Neuronal stem cell (in vitro differentiated cells): ENCODE data around the gene PACRG.

ENCODE experiments used
- DNase-seq: peaks from one replicate; pipeline ENCODE4 v3.0.0-alpha.2; 2013; ENCODE audit warnings: low spot score
- H2AFZ ChIP-seq: one replicate; pipeline ENCODE4 v1.6.1; 2013; ENCODE audit warnings: mild to moderate bottlenecking, low read length, inconsistent platforms
- H2AK5ac ChIP-seq: 2 replicates; pipeline ENCODE4 v1.6.1; 2013; ENCODE audit warnings: low read depth, mild to moderate bottlenecking, inconsistent platforms, low read length, moderate library complexity, mixed read lengths
- H2BK120ac ChIP-seq: 2 replicates; pipeline ENCODE4 v1.6.1; 2013; ENCODE audit warnings: low read depth, mild to moderate bottlenecking, inconsistent platforms, low read length, moderate library complexity, mixed read lengths
- H2BK12ac ChIP-seq: one replicate; pipeline ENCODE4 v1.6.1; 2013; ENCODE audit warnings: low read length, inconsistent platforms
- H2BK15ac ChIP-seq: 2 replicates; pipeline ENCODE4 v1.6.1; 2013; ENCODE audit warnings: mild to moderate bottlenecking, low read length, inconsistent platforms, mixed read lengths
- H2BK5ac ChIP-seq: one replicate; pipeline ENCODE4 v1.6.1; 2013; ENCODE audit warnings: inconsistent platforms, mild to moderate bottlenecking, low read length, moderate library complexity
- H3K14ac ChIP-seq: one replicate; pipeline ENCODE4 v1.6.1; 2013; ENCODE audit warnings: low read length, inconsistent platforms
- H3K18ac ChIP-seq: 2 replicates; pipeline ENCODE4 v1.6.1; 2013; ENCODE audit warnings: low read length, inconsistent platforms
- H3K23ac ChIP-seq: 2 replicates; pipeline ENCODE4 v1.6.1; 2013; ENCODE audit warnings: low read depth, mild to moderate bottlenecking, mixed read lengths, low read length, inconsistent platforms; ENCODE audit not compliant: poor library complexity
- H3K27ac ChIP-seq: replicated peaks from 3 replicates; pipeline ENCODE4 v1.5.1; 2013; ENCODE audit warnings: low read length, inconsistent platforms
- H3K27me3 ChIP-seq, 3 experiments: 2 replicates each; pipeline ENCODE4 v1.6.1; 2013; ENCODE audit warnings: low read length in 3 of 3, mild to moderate bottlenecking in 2 of 3, inconsistent platforms in 1 of 3, low read depth in 1 of 3, mixed read lengths in 1 of 3, moderate library complexity in 1 of 3; ENCODE audit not compliant: control insufficient read depth in 3 of 3, insufficient read depth in 3 of 3
- H3K36me3 ChIP-seq, 2 donors: replicated peaks in 1 of 2; 2 replicates each; pipeline ENCODE4 v1.6.1; 2013; ENCODE audit warnings: low read length in 2 of 2; ENCODE audit not compliant: control insufficient read depth in 2 of 2, insufficient read depth in 2 of 2
- H3K4ac ChIP-seq: 2 replicates; pipeline ENCODE4 v1.6.1; 2013; ENCODE audit warnings: inconsistent platforms, mild to moderate bottlenecking, low read length, moderate library complexity
- H3K4me1 ChIP-seq, 2 donors: 1 replicate in 1 of 2; 2 replicates in 1 of 2; pipeline ENCODE4 v1.6.1; 2013; ENCODE audit warnings: low read length in 2 of 2, low read depth in 1 of 2; ENCODE audit not compliant: control insufficient read depth in 2 of 2, insufficient read depth in 1 of 2
- H3K4me2 ChIP-seq: one replicate; pipeline ENCODE4 v1.6.1; 2013; ENCODE audit warnings: mild to moderate bottlenecking, low read length, inconsistent platforms; ENCODE audit not compliant: insufficient read depth, poor library complexity, severe bottlenecking
- H3K4me3 ChIP-seq, 2 donors: 2 replicates each; pipeline ENCODE4 v1.5.1; 2013; ENCODE audit warnings: low read length in 2 of 2, mild to moderate bottlenecking in 2 of 2, inconsistent platforms in 1 of 2, moderate library complexity in 1 of 2
- H3K79me1 ChIP-seq: one replicate; pipeline ENCODE4 v1.6.1; 2013; ENCODE audit warnings: low read depth, mild to moderate bottlenecking, inconsistent platforms, low read length, moderate library complexity
- H3K9ac ChIP-seq: one replicate; pipeline ENCODE4 v1.6.1; 2013; ENCODE audit warnings: mild to moderate bottlenecking, low read depth, low read length, inconsistent platforms; ENCODE audit not compliant: poor library complexity
- H3K9me3 ChIP-seq, 2 donors: replicated peaks in 1 of 2; 2 replicates each; pipeline versions ENCODE3 to v1.6.1; 2013; ENCODE audit warnings: low read length in 2 of 2, mild to moderate bottlenecking in 2 of 2, inconsistent platforms in 1 of 2, low read depth in 1 of 2, mixed read lengths in 1 of 2, moderate library complexity in 1 of 2; ENCODE audit not compliant: control insufficient read depth in 2 of 2, insufficient read depth in 1 of 2
- H4K8ac ChIP-seq: one replicate; pipeline ENCODE4 v1.6.1; 2013; ENCODE audit warnings: low read depth, mild to moderate bottlenecking, inconsistent platforms, low read length, moderate library complexity
- H4K91ac ChIP-seq: one replicate; pipeline ENCODE4 v1.6.1; 2013; ENCODE audit warnings: low read length, low read depth, mild to moderate bottlenecking, inconsistent platforms; ENCODE audit not compliant: poor library complexity
- WGBS, 2 donors: extraction: QIAGEN DNeasy Blood & Tissue Kit; methylation state at CpG; one replicate each; pipeline ENCODE4 v1.1.7; 2013; ENCODE audit warnings: missing lambda C conversion rate in 2 of 2, mixed read lengths in 1 of 2; ENCODE audit not compliant: insufficient read length in 2 of 2, insufficient replicate concordance in 1 of 2; ENCODE audit errors: extremely low coverage in 2 of 2; 5-methylcytosine and 5-hydroxymethylcytosine counted together

The PACRG gene

GRCh38 chr6:163038317-163038716, 310.5 kb downstream of the PACRG start:
- H3K4me1 ChIP-seq, result no peaks in the 10 kb centered on the region
- H3K9me3 ChIP-seq, result peaks cover 0 to 10% of the 10 kb centered on the region in 2 donors
- no peak overlapping the region for H4K8ac ChIP-seq
- H2BK15ac ChIP-seq, result no peak overlapping the region
- H2BK5ac ChIP-seq, result no peak overlapping the region
- H3K23ac ChIP-seq, result no peak overlapping the region
- H2BK12ac ChIP-seq, result no peak overlapping the region
- H3K18ac ChIP-seq, result no peak overlapping the region
- no peak overlapping the region for H3K4me3 ChIP-seq
- no peak overlapping the region for H2BK120ac ChIP-seq
- H3K27ac ChIP-seq, result no peak overlapping the region
- H2AFZ ChIP-seq, result no peak overlapping the region
- no peaks in the 10 kb centered on the region for H3K27me3 ChIP-seq
- H3K4me2 ChIP-seq, result no peak overlapping the region
- no peaks in the 10 kb centered on the region for H3K79me1 ChIP-seq
- no peak overlapping the region for H3K9ac ChIP-seq
- DNase-seq, result no peak
- no peak overlapping the region for H3K4ac ChIP-seq
- no peaks in the 10 kb centered on the region for H3K36me3 ChIP-seq
- H3K14ac ChIP-seq, result no peak overlapping the region
- H4K91ac ChIP-seq, result no peak overlapping the region
- no CpG with 5 or more reads among the region's 2 CpGs for WGBS, 2 donors
- no peak overlapping the region for H2AK5ac ChIP-seq

GRCh38 chr6:163048345-163048744, 320.6 kb downstream of the PACRG start:
- H3K27ac ChIP-seq, result no peak overlapping the region
- no peak overlapping the region for H2AFZ ChIP-seq
- no peak overlapping the region for H3K18ac ChIP-seq
- no peak overlapping the region for H2AK5ac ChIP-seq
- H4K8ac ChIP-seq, result no peak overlapping the region
- H3K4me3 ChIP-seq, result no peak overlapping the region
- no peak overlapping the region for H2BK5ac ChIP-seq
- no peak overlapping the region for H2BK120ac ChIP-seq
- H2BK15ac ChIP-seq, result no peak overlapping the region
- H3K4me2 ChIP-seq, result no peak overlapping the region
- H3K27me3 ChIP-seq, result no peaks in the 10 kb centered on the region
- no peaks in the 10 kb centered on the region for H3K79me1 ChIP-seq
- H3K4ac ChIP-seq, result no peak overlapping the region
- H2BK12ac ChIP-seq, result no peak overlapping the region
- H3K14ac ChIP-seq, result no peak overlapping the region
- H4K91ac ChIP-seq, result no peak overlapping the region
- H3K9ac ChIP-seq, result no peak overlapping the region
- no CpG with 5 or more reads among the region's 5 CpGs for WGBS, 2 donors
- DNase-seq, result no peak
- H3K4me1 ChIP-seq, result peaks cover 0 to 8% of the 10 kb centered on the region in 2 donors
- no peaks in the 10 kb centered on the region for H3K36me3 ChIP-seq
- H3K23ac ChIP-seq, result no peak overlapping the region
- peaks cover 0 to 14% of the 10 kb centered on the region in 2 donors for H3K9me3 ChIP-seq

- H3K4me1 ChIP-seq, result peaks cover 0 to 22% of the 10 kb centered on the region in 2 donors
- no peak overlapping the region for H4K8ac ChIP-seq
- H3K4me2 ChIP-seq, result no peak overlapping the region
- no peak for DNase-seq
- H3K27ac ChIP-seq, result no peak overlapping the region
- H3K36me3 ChIP-seq, result no peaks in the 10 kb centered on the region
- no peaks in the 10 kb centered on the region for H3K79me1 ChIP-seq
- no peak overlapping the region for H2BK15ac ChIP-seq
- H3K9me3 ChIP-seq, result peaks cover 0 to 22% of the 10 kb centered on the region in 2 donors
- no peak overlapping the region for H3K18ac ChIP-seq
- H3K14ac ChIP-seq, result no peak overlapping the region
- no CpG with 5 or more reads among the region's 11 CpGs for WGBS, 2 donors
- H2BK120ac ChIP-seq, result no peak overlapping the region
- H3K23ac ChIP-seq, result no peak overlapping the region
- H3K27me3 ChIP-seq, result no peaks in the 10 kb centered on the region
- H3K9ac ChIP-seq, result no peak overlapping the region
- H2BK5ac ChIP-seq, result no peak overlapping the region
- peak overlapping the region in 1 of 2 donors; percentile 18 for H3K4me3 ChIP-seq
- H2AFZ ChIP-seq, result peak overlapping the region; percentile 32
- H2BK12ac ChIP-seq, result no peak overlapping the region
- H3K4ac ChIP-seq, result no peak overlapping the region
- no peak overlapping the region for H4K91ac ChIP-seq
- no peak overlapping the region for H2AK5ac ChIP-seq
Measured at GRCh38 chr6:163053667-163054344, 326.0 kb downstream of the PACRG start.

GRCh38 chr6:163054641-163055040, 326.9 kb downstream of the PACRG start:
- Histone ChIP-seq H4K8ac (no peak overlapping the region), H2BK5ac (no peak overlapping the region), H3K79me1 (no peaks in the 10 kb centered on the region), H2BK15ac (no peak overlapping the region), H3K23ac (peak overlapping the region; percentile 9), H3K18ac (peak overlapping the region; percentile 57), H3K9ac (no peak overlapping the region), H3K9me3 (peaks cover 0 to 29% of the 10 kb centered on the region in 2 donors), H3K14ac (no peak overlapping the region), H3K4me1 (peaks cover 0 to 22% of the 10 kb centered on the region in 2 donors), H3K4me2 (no peak overlapping the region), H4K91ac (no peak overlapping the region), H3K4me3 (peak overlapping the region in 1 of 2 donors; percentile 18), H2AFZ (peak overlapping the region; percentile 32), H2BK120ac (no peak overlapping the region), H3K4ac (no peak overlapping the region), H2AK5ac (peak overlapping the region; percentile 34), H3K36me3 (no peaks in the 10 kb centered on the region), H3K27me3 (no peaks in the 10 kb centered on the region), H2BK12ac (no peak overlapping the region), H3K27ac (no peak overlapping the region)
- no peak for DNase-seq
- WGBS, 2 donors, result no CpG with 5 or more reads among the region's 5 CpGs
